ENCODE data around the gene UBTD1.

DNA sequence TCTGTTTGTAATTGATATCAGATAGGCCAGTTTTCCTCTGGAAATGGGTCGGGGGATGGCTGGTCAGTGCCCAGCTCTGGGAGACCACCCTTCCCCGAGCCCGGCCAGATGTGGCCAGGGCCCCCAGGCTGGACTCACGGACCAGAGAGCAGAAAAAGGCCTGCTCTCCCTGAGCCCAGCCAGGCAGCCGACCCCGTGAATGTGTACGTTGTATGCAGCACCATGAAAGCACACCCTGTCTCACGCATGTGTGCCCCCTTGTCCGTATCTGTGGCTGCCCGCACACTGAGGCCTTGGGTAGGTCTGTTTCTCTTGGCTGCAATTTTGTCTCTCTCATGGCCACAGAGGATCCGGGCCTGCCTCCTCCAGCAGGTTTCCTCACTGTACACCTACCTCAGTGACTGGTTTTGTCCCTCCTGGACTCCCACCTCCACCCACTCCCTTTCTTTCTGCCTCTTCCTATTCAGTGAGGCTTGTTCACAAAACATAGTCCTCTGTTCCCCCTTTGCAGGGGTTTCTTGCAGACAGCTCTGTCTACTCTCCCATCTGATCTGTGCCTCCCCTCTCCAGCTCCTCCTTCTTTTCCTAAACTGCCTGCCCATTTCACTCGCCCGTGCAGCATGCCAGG is 50.2 kb downstream of the UBTD1 start:
- TF ChIP-seq, protein P1, sequence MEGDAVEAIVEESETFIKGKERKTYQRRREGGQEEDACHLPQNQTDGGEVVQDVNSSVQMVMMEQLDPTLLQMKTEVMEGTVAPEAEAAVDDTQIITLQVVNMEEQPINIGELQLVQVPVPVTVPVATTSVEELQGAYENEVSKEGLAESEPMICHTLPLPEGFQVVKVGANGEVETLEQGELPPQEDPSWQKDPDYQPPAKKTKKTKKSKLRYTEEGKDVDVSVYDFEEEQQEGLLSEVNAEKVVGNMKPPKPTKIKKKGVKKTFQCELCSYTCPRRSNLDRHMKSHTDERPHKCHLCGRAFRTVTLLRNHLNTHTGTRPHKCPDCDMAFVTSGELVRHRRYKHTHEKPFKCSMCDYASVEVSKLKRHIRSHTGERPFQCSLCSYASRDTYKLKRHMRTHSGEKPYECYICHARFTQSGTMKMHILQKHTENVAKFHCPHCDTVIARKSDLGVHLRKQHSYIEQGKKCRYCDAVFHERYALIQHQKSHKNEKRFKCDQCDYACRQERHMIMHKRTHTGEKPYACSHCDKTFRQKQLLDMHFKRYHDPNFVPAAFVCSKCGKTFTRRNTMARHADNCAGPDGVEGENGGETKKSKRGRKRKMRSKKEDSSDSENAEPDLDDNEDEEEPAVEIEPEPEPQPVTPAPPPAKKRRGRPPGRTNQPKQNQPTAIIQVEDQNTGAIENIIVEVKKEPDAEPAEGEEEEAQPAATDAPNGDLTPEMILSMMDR (IDR thresholded peaks at IDR 0.05 in 4 of 5, conservative IDR thresholded peaks at IDR 0.05 in 1 of 5): no peak
- no peak for TF ChIP-seq POLR2A (IDR thresholded peaks at IDR 0.05)

Measured in gastrocnemius medialis (tissue), 4 donors.